D721Med (cell line): Measurements from ENCODE around the gene NECAB2.

Source experiments
- DNase-seq: peaks from one replicate; pipeline ENCODE4 v3.0.0; 2011; ENCODE audit warnings: low spot score; ENCODE audit not compliant: insufficient read length
- FAIRE-seq: peaks from 2 replicates; lab custom pipeline; 2011; peaks lifted over from hg19 to GRCh38; lab: Jason Lieb, UNC
- CTCF ChIP-seq: IDR thresholded peaks from 2 replicates; pipeline ENCODE4 v1.5.1; 2012; ENCODE audit warnings: mild to moderate bottlenecking, control low read depth; ENCODE audit not compliant: insufficient read depth; ENCODE audit errors: missing control alignments

Gene NECAB2

DNA sequence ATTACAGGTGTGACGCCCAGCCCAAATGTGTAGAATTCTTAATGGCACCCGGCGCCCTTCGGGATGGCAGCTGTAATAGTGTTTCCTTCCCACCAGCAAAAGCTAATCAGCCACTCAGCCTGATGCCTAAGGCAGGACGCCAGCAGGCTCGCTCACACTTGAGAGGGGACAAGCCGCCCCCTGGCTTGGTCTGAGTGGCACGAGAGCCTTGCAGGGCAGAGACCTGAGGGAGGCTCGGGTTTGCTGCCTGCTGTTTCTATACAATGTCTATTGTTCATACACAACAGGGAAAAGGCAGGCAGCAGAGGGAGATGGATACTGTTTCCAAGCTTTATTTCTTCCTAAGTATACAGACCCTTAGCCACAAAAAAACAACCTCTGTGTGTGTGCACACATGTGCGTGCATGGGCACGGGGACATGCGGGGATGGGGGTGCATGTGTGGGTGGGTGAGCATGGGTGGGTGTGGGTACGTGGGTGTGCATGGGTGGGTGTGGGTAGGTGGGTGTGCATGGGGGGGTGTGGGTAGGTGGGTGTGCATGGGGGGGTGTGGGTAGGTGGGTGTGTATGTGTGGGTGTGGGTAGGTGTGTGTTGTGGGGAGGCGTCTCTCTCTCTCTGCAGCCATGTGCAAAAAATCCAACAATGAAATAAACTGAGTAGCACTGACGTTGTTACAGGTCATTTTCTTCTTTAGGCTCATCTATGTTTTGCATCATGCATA, 64.6 kb downstream of the NECAB2 start:
- no peak for TF ChIP-seq CTCF
- DNase-seq (no peak), FAIRE-seq (no peak)

- TF ChIP-seq CTCF: no peak
- DNase-seq: no peak
- FAIRE-seq: no peak
Observed at GRCh38 chr16:84033251-84034195, 65.5 kb downstream of the NECAB2 start.

DNA sequence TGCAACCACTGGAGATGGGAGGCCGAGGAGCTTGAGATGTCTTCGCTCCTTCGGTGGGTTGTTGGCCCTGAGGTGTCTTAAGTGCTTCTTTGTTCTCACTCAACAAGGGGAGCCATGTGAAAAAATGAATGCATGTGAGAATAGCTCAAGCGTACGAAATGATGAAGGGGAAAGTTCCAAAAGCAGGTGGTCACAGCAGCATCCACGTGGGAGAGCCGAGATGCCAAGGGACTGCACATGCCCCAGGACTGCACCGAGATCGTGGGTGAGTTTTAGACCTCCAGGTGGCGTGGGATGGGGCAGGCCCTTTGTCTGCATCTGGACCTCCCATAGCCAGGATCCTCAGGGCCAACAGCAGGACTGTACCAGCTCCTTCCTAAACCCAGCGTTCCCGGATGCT, 66.5 kb downstream of the NECAB2 start:
- no peak for FAIRE-seq
- no peak for TF ChIP-seq CTCF

DNA sequence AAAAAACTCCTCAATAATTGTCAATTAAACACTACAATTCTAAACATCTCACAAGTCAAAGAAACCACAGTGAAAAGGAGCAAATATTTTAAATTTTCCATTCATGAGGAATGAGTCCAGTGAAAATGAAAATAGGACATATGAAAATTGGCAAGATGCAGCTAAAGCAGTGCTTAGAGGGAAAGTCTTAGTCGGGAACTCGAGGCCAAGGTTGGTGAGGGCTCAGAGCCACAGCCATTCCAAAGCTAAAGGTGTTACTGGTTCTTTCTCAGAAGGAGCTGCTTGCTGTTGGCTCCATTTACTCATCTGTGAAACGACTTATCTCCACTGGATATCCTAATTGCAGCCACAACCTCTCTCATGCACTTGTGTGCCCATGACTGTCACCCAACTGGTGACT, 68.1 kb downstream of the NECAB2 start:
- FAIRE-seq (no peak), DNase-seq (no peak)
- TF ChIP-seq CTCF: no peak

More for the DNA sequence above, 66.5 kb downstream of the NECAB2 start:
- no peak for DNase-seq

GRCh38 chr16:84036982-84037425, 69.0 kb downstream of the NECAB2 start:
- no peak for TF ChIP-seq CTCF
- no peak for DNase-seq

DNA sequence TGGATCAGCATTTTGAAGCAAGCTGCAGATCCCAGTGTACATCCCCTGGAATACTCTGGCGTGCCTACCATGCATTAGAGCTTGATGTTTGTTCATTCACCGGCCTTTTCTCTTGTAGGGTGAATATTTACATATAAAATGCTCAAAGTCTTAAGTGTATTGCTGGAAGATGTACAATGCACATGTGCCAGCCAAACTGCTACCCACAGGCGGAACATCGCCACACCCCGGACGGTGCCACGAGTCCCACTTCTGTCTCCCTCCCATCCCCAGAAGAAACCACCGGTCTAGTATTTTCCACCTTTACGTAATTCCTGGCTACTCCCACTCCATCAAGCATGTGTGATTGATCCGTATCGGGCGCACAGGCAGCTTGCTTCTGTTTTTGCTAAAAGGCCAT, 70.4 kb downstream of the NECAB2 start:
- no peak for TF ChIP-seq CTCF
- no peak for FAIRE-seq
- DNase-seq: no peak

More at GRCh38 chr16:84036982-84037425, 69.0 kb downstream of the NECAB2 start:
- no peak for FAIRE-seq
